Peyer's patch (tissue), 4 donors: Measurements from ENCODE around the gene XIRP2.

ENCODE experiments used
- POLR2A ChIP-seq, 2 donors: fragments of 450-650 bp; IDR thresholded peaks; one replicate each; pipeline ENCODE4 v1.5.1; 2017; ENCODE audit warnings: antibody characterized with exemption in 2 of 2, mild to moderate bottlenecking in 2 of 2, moderate library complexity in 2 of 2
- TF ChIP-seq, protein P1 (sequence below), 6 experiments: fragments of 450-650 bp in 4 of 6; fragments of 200-600 bp in 2 of 6; sonication (generic) in 1 of 6; IDR thresholded peaks; one replicate each; pipeline ENCODE4 v1.5.1; 2017 to 2019; ENCODE audit warnings: antibody characterized with exemption in 6 of 6, mild to moderate bottlenecking in 3 of 6, moderate library complexity in 1 of 6

GRCh38 chr2:167186465-167186864, 298.2 kb downstream of the XIRP2 start:
- TF ChIP-seq, protein P1, sequence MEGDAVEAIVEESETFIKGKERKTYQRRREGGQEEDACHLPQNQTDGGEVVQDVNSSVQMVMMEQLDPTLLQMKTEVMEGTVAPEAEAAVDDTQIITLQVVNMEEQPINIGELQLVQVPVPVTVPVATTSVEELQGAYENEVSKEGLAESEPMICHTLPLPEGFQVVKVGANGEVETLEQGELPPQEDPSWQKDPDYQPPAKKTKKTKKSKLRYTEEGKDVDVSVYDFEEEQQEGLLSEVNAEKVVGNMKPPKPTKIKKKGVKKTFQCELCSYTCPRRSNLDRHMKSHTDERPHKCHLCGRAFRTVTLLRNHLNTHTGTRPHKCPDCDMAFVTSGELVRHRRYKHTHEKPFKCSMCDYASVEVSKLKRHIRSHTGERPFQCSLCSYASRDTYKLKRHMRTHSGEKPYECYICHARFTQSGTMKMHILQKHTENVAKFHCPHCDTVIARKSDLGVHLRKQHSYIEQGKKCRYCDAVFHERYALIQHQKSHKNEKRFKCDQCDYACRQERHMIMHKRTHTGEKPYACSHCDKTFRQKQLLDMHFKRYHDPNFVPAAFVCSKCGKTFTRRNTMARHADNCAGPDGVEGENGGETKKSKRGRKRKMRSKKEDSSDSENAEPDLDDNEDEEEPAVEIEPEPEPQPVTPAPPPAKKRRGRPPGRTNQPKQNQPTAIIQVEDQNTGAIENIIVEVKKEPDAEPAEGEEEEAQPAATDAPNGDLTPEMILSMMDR (IDR thresholded peaks at IDR 0.05), result no peak
- no peak for TF ChIP-seq POLR2A (IDR thresholded peaks at IDR 0.05)
